HepG2 (cell line): Measurements from ENCODE around the gene RNF11.

ENCODE experiments used
- POLR2A ChIP-seq, 2 experiments: IDR thresholded peaks; 2 replicates each; pipeline ENCODE4 v1.6.1; 2011; ENCODE audit warnings: low read depth in 2 of 2, low read length in 2 of 2, mild to moderate bottlenecking in 1 of 2, moderate library complexity in 1 of 2; ENCODE audit not compliant: insufficient read depth in 1 of 2
- ZNF256 ChIP-seq: sonication (generic); formaldehyde crosslinking; conservative IDR thresholded peaks from 2 replicates; pipeline ENCODE4 v1.4.0; 2020; ENCODE audit warnings: missing genetic modification reagents
- TF ChIP-seq, protein P1 (sequence below): IDR thresholded peaks from 2 replicates; pipeline ENCODE4 v1.6.1; 2012; ENCODE audit warnings: inconsistent platforms

DNA sequence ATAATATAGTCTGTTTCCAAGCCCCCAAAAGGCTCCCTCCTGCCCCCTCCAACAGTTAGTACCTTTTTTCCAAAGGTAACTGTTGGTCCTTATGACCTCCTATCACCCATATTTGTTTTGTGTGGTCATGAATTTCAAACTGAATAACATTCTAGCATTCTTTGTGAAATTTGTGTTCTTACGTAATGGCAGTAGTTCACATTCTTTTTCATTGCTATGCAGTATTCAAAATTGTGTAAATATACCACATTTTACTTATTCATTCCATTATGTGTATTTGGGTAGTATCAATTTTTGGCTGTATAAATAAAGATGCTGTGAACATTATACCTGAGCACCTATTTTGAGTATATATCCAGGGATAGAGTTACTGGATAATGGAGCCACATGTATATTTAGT, 13.4 kb downstream of the RNF11 start:
- TF ChIP-seq ZNF256 (CRISPR knock-in tag) (no peak), POLR2A (IDR thresholded peaks at IDR 0.05; ENCODE audit: insufficient read depth in 1 of 2, low read depth in 2 of 2, low read length in 2 of 2) (no peak)
- TF ChIP-seq, protein P1, sequence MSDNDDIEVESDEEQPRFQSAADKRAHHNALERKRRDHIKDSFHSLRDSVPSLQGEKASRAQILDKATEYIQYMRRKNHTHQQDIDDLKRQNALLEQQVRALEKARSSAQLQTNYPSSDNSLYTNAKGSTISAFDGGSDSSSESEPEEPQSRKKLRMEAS: no peak
